Breast epithelium (tissue), 4 donors: ENCODE data around the gene COMT. TPM values are rescaled to one million over a fixed set of nuclear protein-coding genes. Genes with fewer than 3 reads are reported as not detected.

Experiments
- DNase-seq, 2 donors: peaks; one replicate each; pipeline ENCODE4 v3.0.0-alpha.2; 2019; ENCODE audit warnings: low spot score in 2 of 2
- H3K27ac ChIP-seq, 2 donors: fragments of 200-600 bp; sonication (generic) in 1 of 2; one replicate each; pipeline ENCODE4 v1.5.1; 2016 to 2019; ENCODE audit warnings: mild to moderate bottlenecking in 1 of 2
- H3K27me3 ChIP-seq, 2 donors: fragments of 200-600 bp; sonication (generic) in 1 of 2; one replicate each; pipeline versions ENCODE4 v1.5.1 to v1.6.0; 2017 to 2019; ENCODE audit warnings: control low read depth in 1 of 2, mild to moderate bottlenecking in 1 of 2
- H3K36me3 ChIP-seq: fragments of 200-600 bp; one replicate; pipeline ENCODE4 v1.5.1; 2019
- H3K4me1 ChIP-seq, 2 donors: fragments of 200-600 bp; sonication (generic); one replicate each; pipeline ENCODE4 v1.5.1; 2016 to 2019; ENCODE audit warnings: control low read depth in 1 of 2
- H3K4me3 ChIP-seq, 3 donors: fragments of 200-600 bp; sonication (generic); 1 replicate in 2 of 3; 2 replicates in 1 of 3; pipeline ENCODE4 v1.5.1; 2016 to 2019; ENCODE audit warnings: mild to moderate bottlenecking in 3 of 3, moderate library complexity in 2 of 3
- H3K9me3 ChIP-seq, 2 donors: fragments of 200-600 bp; sonication (generic) in 1 of 2; one replicate each; pipeline ENCODE4 v1.5.1; 2016 to 2019; ENCODE audit warnings: control low read depth in 1 of 2
- CTCF ChIP-seq, 3 donors: fragments of 450-650 bp; IDR thresholded peaks; one replicate each; pipeline ENCODE4 v1.5.1; 2016 to 2017; ENCODE audit warnings: antibody characterized with exemption in 3 of 3, mild to moderate bottlenecking in 3 of 3, moderate library complexity in 3 of 3
- POLR2A ChIP-seq: fragments of 450-650 bp; IDR thresholded peaks from one replicate; pipeline ENCODE4 v1.6.1; 2016; ENCODE audit warnings: antibody characterized with exemption, mild to moderate bottlenecking, moderate library complexity
- POLR2AphosphoS5 ChIP-seq, 3 donors: sonication (generic); formaldehyde crosslinking; IDR thresholded peaks; one replicate each; pipeline ENCODE4 v1.6.1; 2017; ENCODE audit warnings: antibody characterized with exemption in 3 of 3
- intact Hi-C: fragments of 100-400 bp; cut with DNase I; formaldehyde crosslinking; loops from one replicate; pipeline ENCODE4 v1.15.1; 2023; ENCODE audit warnings: low total_unique reads
- total RNA-seq, 3 donors: library from RNA; depleted of rRNA; stranded (reverse); fragments of >200 nt; gene quantifications; one replicate each; pipeline ENCODE4 v1.1.0, GENCODE V29; 2016

Gene COMT
- total RNA-seq, 3 donors from 2014 or later: 136 to 198 (median 196) TPM

GRCh38 chr22:19942157-19943081 lies 847 bp downstream of the COMT start:
- no peak for DNase-seq
- no peaks in the 10 kb centered on the region for H3K36me3 ChIP-seq
- H3K4me3 ChIP-seq: peak overlapping the region; percentile 86 to 93 (median 88)
- intact Hi-C loops: no loop called here
- H3K4me1 ChIP-seq: peaks cover 0 to 11% of the 10 kb centered on the region in 2 donors
- no peaks in the 10 kb centered on the region for H3K9me3 ChIP-seq
- H3K27me3 ChIP-seq: no peaks in the 10 kb centered on the region
- H3K27ac ChIP-seq: peak overlapping the region; percentile 94 to 98
- TF ChIP-seq POLR2A: no peak

- Histone ChIP-seq H3K36me3 (no peaks in the 10 kb centered on the region), H3K4me1 (peaks cover 0 to 11% of the 10 kb centered on the region in 2 donors), H3K27me3 (no peaks in the 10 kb centered on the region), H3K27ac (peak overlapping the region; percentile 94 to 98), H3K9me3 (no peaks in the 10 kb centered on the region), H3K4me3 (peak overlapping the region; percentile 86 to 93 (median 88))
- no peak for DNase-seq
- TF ChIP-seq CTCF (IDR thresholded peaks at IDR 0.05) (no peak), POLR2A (no peak), POLR2AphosphoS5 (IDR thresholded peaks at IDR 0.05) (peak; percentile 26 to 74 (median 54))
- intact Hi-C loops: no loop called here
These were observed 1.8 kb downstream of the COMT start for GRCh38 chr22:19943082-19944026.

- DNase-seq: no peak
- H3K4me1 ChIP-seq: peaks cover under 1 to 1% of the 10 kb centered on the region in 2 donors
- H3K27ac ChIP-seq: no peak overlapping the region
- intact Hi-C loops: no loop called here
- TF ChIP-seq CTCF (IDR thresholded peaks at IDR 0.05) (no peak), POLR2A (no peak), POLR2AphosphoS5 (IDR thresholded peaks at IDR 0.05) (no peak)
- H3K27me3 ChIP-seq: no peaks in the 10 kb centered on the region
- H3K36me3 ChIP-seq: no peaks in the 10 kb centered on the region
- H3K9me3 ChIP-seq: no peaks in the 10 kb centered on the region
- no peak overlapping the region for H3K4me3 ChIP-seq
These were observed 6.6 kb downstream of the COMT start for GRCh38 chr22:19948057-19948760.

DNA sequence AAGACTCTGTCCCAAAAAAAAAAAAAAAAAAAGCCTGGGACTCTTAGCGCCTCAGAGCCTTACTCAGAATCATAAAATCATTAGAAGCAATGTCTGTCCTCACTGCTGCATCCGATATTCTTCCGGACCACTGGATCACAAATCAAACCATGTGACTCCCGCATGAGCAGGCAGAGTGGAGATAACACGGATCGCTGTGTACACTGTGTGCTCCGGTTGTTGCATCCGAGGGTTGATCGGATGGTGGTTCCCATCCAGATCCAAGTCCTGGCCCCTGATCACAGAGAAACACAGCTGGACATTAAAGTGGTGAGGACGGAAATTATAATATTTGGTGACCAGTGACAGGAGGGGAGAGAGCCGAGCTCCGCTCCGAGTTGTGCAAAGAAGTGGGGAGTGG lies 9.8 kb downstream of the COMT start:
- no peak for DNase-seq
- Histone ChIP-seq H3K4me1 (peaks cover 0 to 7% of the 10 kb centered on the region in 2 donors), H3K4me3 (no peak overlapping the region), H3K27ac (no peak overlapping the region), H3K27me3 (no peaks in the 10 kb centered on the region), H3K36me3 (no peaks in the 10 kb centered on the region), H3K9me3 (no peaks in the 10 kb centered on the region)
- intact Hi-C loops: no loop called here
- TF ChIP-seq POLR2AphosphoS5 (IDR thresholded peaks at IDR 0.05) (no peak), CTCF (IDR thresholded peaks at IDR 0.05) (no peak), POLR2A (no peak)
